ENCODE results near the gene MTHFD1L.
"Not testable (repeated sequence)": the region's sequence is repeated elsewhere in the genome, so short reads cannot be mapped to it uniquely, and the experiment has no call there.

Gene MTHFD1L

DNA sequence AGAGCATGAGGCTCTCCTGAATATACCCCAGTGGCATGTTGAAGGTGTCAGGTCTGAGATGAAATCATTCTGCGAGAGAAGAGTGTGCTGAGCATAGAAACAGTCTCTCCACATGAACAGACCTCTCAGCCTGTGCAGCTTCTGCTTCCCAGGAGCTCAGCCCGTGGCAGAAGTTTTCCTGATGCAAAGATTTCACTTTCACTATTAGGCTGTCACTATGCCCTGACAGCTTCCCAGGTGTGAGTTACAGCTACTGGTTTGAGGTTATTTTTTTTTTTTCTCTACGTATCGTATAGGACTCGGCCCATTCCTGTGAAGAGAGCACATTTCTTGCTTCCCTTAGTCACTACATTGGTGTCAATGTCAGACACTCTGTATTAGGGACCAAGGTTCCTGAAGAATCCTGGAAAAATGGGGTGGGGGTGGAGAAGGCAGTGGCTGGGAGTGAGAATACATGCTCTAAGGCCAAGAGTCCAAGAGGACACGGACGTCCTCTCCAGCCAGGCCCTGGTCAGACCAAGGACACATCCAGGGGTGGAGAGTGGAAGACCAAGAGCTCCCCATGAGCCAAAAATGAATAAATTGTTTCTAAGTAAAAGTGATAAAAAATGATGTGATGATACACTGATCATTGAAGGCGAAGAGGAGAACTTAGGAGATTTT, 253.1 kb downstream of the MTHFD1L start:
- Histone ChIP-seq H3K27ac (no peak overlapping the region), H3K9ac (no peak overlapping the region), H3K27me3 (ENCODE audit: control insufficient read depth, insufficient read depth, low read length) (no peaks in the 10 kb centered on the region), H3K9me3 (ENCODE audit: control insufficient read depth, low read length) (no peaks in the 10 kb centered on the region), H3K4me1 (peaks cover 3% of the 10 kb centered on the region), H3K4me3 (ENCODE audit: low read depth, low read length) (no peak overlapping the region), H3K4me2 (ENCODE audit: low read length) (no peak overlapping the region), H3K36me3 (ENCODE audit: control insufficient read depth, insufficient read depth, low read length) (no peaks in the 10 kb centered on the region), H3K79me2 (no peaks in the 10 kb centered on the region), H2AFZ (no peak overlapping the region)
- TF ChIP-seq, protein P1, sequence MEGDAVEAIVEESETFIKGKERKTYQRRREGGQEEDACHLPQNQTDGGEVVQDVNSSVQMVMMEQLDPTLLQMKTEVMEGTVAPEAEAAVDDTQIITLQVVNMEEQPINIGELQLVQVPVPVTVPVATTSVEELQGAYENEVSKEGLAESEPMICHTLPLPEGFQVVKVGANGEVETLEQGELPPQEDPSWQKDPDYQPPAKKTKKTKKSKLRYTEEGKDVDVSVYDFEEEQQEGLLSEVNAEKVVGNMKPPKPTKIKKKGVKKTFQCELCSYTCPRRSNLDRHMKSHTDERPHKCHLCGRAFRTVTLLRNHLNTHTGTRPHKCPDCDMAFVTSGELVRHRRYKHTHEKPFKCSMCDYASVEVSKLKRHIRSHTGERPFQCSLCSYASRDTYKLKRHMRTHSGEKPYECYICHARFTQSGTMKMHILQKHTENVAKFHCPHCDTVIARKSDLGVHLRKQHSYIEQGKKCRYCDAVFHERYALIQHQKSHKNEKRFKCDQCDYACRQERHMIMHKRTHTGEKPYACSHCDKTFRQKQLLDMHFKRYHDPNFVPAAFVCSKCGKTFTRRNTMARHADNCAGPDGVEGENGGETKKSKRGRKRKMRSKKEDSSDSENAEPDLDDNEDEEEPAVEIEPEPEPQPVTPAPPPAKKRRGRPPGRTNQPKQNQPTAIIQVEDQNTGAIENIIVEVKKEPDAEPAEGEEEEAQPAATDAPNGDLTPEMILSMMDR (IDR thresholded peaks at IDR 0.05) = no peak

DNA sequence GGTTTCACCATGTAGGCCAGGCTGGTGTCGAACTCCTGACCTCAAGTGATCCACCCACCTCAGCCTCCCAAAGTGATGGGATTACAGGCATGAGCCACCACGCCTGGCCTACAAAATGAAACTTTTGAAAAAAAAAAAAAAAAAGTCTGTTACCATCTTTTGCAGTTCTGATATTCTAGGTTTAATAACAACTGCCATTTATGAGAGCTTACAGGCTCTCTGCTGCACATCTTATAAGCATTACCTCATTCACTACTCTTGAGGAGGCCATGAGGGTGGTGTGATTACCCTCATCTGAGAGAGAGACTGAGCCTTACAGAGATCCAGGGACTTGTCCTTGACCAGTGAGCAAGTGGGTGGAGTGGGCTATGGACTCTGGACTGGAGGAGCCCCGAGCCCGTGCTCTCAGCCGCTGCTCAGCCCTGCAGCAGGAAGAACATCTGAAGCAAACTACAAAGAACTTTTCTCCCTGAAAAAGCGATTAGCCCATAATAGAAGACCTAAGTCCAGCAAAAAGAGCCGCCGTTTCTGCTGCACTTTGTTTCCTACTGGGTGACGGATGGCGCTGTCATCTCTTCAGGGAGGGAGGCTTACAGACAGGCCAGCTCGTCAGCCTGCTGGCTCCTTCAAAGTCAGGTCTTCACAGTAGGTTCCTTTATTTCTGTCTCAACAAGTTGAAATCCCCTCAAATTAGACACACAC, 254.5 kb downstream of the MTHFD1L start:
- Histone ChIP-seq H3K27ac (no peak overlapping the region), H3K4me3 (ENCODE audit: low read depth, low read length) (no peak overlapping the region), H3K9me3 (ENCODE audit: control insufficient read depth, low read length) (no peaks in the 10 kb centered on the region), H3K4me1 (peaks cover 3% of the 10 kb centered on the region), H3K36me3 (ENCODE audit: control insufficient read depth, insufficient read depth, low read length) (no peaks in the 10 kb centered on the region), H3K79me2 (no peaks in the 10 kb centered on the region), H3K9ac (no peak overlapping the region), H2AFZ (no peak overlapping the region), H3K4me2 (ENCODE audit: low read length) (no peak overlapping the region), H3K27me3 (ENCODE audit: control insufficient read depth, insufficient read depth, low read length) (no peaks in the 10 kb centered on the region)
- TF ChIP-seq, protein P1 (IDR thresholded peaks at IDR 0.05) = no peak

DNA sequence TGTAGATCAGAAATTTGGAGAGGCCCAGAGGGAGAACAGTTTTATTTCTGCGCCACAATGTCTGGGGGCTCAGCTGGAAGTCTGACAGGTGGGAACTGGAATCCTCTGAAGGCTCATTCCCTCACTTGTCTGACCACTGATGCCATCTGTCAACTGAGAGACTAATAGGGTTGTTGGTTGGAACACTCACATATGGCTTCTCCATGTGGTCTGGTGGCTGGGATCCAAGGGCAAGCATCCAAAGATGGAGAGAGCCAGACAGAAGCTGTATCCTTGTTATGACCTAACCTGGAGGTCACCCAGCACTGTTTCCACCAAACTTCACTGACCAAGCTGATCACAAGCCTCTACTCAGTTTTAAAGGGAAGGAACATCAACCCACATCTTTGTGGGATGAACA, 256.4 kb downstream of the MTHFD1L start:
- Histone ChIP-seq H3K9ac (no peak overlapping the region), H3K4me2 (ENCODE audit: low read length) (no peak overlapping the region), H3K36me3 (ENCODE audit: control insufficient read depth, insufficient read depth, low read length) (no peaks in the 10 kb centered on the region), H2AFZ (no peak overlapping the region), H3K27me3 (ENCODE audit: control insufficient read depth, insufficient read depth, low read length) (no peaks in the 10 kb centered on the region), H3K27ac (no peak overlapping the region), H3K4me3 (ENCODE audit: low read depth, low read length) (no peak overlapping the region), H3K9me3 (ENCODE audit: control insufficient read depth, low read length) (no peaks in the 10 kb centered on the region), H3K4me1 (peaks cover 3% of the 10 kb centered on the region), H3K79me2 (no peaks in the 10 kb centered on the region)
- TF ChIP-seq, protein P1 (IDR thresholded peaks at IDR 0.05) = no peak

DNA sequence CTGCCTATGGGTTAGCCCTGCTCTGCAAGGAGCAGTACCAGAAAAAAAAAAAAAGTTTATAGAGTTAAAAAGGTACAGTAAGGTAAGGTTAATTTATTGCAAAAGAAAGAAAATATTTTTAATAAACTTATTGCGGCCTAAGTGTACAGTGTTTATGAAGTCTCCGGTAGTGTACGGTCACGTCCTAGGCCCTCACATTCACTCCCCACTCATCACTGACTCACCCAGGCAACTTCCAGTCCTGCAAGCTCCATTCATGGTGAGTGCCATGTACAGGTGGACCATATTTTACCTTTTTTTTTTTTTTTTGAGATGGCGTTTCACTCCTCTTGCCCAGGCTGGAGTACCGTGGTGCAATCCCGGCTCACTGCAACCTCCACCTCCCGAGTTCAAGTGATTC, 258.1 kb downstream of the MTHFD1L start:
- not testable (repeated sequence) for H3K27me3 ChIP-seq (ENCODE audit: control insufficient read depth, insufficient read depth, low read length); H3K4me1 ChIP-seq; H2AFZ ChIP-seq; H3K4me3 ChIP-seq (ENCODE audit: low read depth, low read length); H3K9me3 ChIP-seq (ENCODE audit: control insufficient read depth, low read length); H3K27ac ChIP-seq; H3K36me3 ChIP-seq (ENCODE audit: control insufficient read depth, insufficient read depth, low read length); H3K9ac ChIP-seq; H3K79me2 ChIP-seq; H3K4me2 ChIP-seq (ENCODE audit: low read length)

DNA sequence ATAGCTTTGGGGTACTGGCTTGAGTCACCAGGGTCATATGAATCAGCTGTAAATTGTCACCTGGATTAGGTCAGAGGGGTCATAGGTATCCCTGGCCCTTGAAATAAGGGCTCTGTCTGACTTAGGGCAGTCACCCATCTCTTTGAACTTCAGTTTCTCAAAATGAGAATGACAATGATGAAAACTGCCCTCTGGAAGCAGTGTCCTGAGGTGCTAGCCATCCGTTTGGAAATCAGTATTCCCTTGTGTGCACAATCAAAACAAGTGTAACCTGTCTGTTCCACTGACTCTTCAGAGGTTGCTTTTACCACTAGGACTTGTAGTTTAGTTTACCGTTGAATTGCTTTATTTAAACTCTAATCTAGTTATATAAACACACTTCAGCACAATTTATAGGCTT, 259.7 kb downstream of the MTHFD1L start:
- H3K4me3 ChIP-seq (ENCODE audit: low read depth, low read length); H3K9me3 ChIP-seq (ENCODE audit: control insufficient read depth, low read length); H3K4me2 ChIP-seq (ENCODE audit: low read length); H3K9ac ChIP-seq; H3K4me1 ChIP-seq; H2AFZ ChIP-seq; H3K27ac ChIP-seq; H3K27me3 ChIP-seq (ENCODE audit: control insufficient read depth, insufficient read depth, low read length); H3K79me2 ChIP-seq; H3K36me3 ChIP-seq (ENCODE audit: control insufficient read depth, insufficient read depth, low read length): not testable (repeated sequence)

DNA sequence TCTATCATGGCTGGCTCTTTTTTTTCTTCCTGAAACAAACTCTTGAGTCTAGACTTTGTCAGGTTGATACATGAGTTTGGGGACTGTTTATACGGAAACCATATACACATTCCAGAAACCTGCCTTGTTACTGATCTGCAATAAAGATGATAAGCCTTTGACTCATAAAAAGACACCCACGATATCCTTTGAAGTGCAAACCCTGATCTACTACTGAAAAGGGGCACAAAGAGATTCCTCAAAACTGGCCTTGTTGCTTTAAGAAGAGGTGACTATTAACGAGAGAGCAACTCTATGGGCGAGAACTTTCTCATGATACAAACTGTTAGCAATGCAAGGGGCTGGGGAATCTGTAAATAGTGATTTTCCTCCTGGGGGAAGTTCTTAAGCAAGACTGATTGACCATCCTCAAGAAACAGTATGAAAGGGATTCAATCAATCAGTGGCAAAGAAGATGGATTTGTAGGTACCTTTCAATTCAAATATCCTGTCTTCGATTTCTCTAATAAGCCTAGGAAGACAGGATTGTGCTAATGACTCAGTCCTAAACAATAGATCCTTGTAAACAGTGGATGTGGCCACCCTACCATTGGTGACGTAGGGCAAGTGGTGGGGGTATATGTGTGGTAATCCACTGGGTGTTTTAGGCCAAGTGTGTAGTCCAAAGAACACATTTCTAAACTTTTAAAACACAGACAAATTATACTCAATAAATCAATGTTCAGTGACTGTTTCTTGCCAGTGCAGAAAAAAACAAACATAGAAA, 260.3 kb downstream of the MTHFD1L start:
- not testable (repeated sequence) for H3K9ac ChIP-seq; H3K4me3 ChIP-seq (ENCODE audit: low read depth, low read length); H3K36me3 ChIP-seq (ENCODE audit: control insufficient read depth, insufficient read depth, low read length); H3K9me3 ChIP-seq (ENCODE audit: control insufficient read depth, low read length); H3K4me2 ChIP-seq (ENCODE audit: low read length); H2AFZ ChIP-seq; H3K4me1 ChIP-seq; H3K79me2 ChIP-seq; H3K27me3 ChIP-seq (ENCODE audit: control insufficient read depth, insufficient read depth, low read length); H3K27ac ChIP-seq

DNA sequence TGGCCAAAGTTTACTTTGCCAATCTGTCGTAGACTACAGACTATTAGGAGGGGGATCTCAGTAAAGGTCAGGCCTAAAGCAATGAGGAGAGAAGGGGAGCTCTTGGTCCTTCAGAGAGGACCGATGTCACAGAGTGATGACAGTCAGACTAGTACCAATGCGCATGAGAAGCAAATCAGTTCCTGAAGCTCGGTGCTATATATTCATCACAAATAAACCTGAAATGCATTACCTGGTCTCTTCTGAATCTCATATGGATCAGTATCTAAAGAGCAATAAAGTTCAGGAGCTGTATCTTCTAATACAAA, 260.9 kb downstream of the MTHFD1L start:
- H3K4me1 ChIP-seq; H3K9ac ChIP-seq; H2AFZ ChIP-seq; H3K79me2 ChIP-seq; H3K4me2 ChIP-seq (ENCODE audit: low read length); H3K9me3 ChIP-seq (ENCODE audit: control insufficient read depth, low read length); H3K4me3 ChIP-seq (ENCODE audit: low read depth, low read length); H3K27me3 ChIP-seq (ENCODE audit: control insufficient read depth, insufficient read depth, low read length); H3K36me3 ChIP-seq (ENCODE audit: control insufficient read depth, insufficient read depth, low read length); H3K27ac ChIP-seq: not testable (repeated sequence)

DNA sequence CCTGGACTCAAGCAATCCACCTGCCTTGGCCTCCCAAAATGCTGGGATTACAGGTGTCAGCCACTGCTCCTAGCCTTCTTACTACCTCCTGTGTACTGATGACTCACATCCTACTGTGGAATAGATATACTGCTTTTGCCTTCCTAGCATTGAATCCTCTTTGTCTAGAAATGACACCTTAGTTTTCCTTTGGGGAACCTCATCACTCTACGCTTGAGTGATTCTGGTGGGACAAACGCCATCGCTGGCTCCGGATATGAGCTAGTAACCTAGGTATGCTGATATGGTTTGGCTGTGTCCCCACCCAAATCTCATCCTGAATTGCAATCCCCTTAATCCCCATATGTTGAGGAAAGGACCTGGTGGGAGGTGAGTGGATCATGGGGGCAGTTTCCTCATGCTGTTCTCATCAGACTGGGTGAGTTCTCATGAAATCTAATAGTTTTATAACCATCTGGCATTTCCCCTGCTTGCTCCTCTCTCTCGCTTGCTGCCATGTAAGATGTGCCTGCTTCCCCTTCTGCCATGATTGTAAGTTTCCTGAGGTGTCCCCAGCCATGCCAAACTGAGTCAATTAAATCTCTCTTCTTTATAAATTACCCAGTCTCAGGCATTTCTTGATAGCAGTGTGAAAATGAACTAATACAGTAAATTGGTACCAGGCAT, 261.8 kb downstream of the MTHFD1L start:
- not testable (repeated sequence) for H3K27ac ChIP-seq; H3K4me2 ChIP-seq (ENCODE audit: low read length); H3K27me3 ChIP-seq (ENCODE audit: control insufficient read depth, insufficient read depth, low read length); H3K79me2 ChIP-seq; H3K36me3 ChIP-seq (ENCODE audit: control insufficient read depth, insufficient read depth, low read length); H3K4me3 ChIP-seq (ENCODE audit: low read depth, low read length); H2AFZ ChIP-seq; H3K9ac ChIP-seq; H3K4me1 ChIP-seq; H3K9me3 ChIP-seq (ENCODE audit: control insufficient read depth, low read length)

Data from parathyroid adenoma (tissue), 2 donors.